Amygdala (tissue), 56 donors: ENCODE data around the gene MEIOC.
"Not testable (repeated sequence)": the region's sequence is repeated elsewhere in the genome, so short reads cannot be mapped to it uniquely, and the experiment has no call there.

Source experiments
- DNase-seq, 56 donors: peaks; one replicate each; lab custom pipeline; 2025; lab: John Stamatoyannopoulos, UW

The MEIOC gene

GRCh38 chr17:44655983-44656710 lies at the start of gene MEIOC:
Gene MEIOC, plus strand, starts transcription at chr17:44656468. Its CDS starts 146 bp downstream, at chr17:44656614.
- peak in 1 of 56 donors; percentile 25 for DNase-seq

- DNase-seq, result no peak
Observed at GRCh38 chr17:44606658-44607057, 49.6 kb upstream of the MEIOC start.

- no peak for DNase-seq
Observed at GRCh38 chr17:44607836-44608690, 48.2 kb upstream of the MEIOC start.

GRCh38 chr17:44608727-44609435 lies 47.4 kb upstream of the MEIOC start:
- DNase-seq, result no peak

GRCh38 chr17:44610331-44610730 lies 45.9 kb upstream of the MEIOC start:
- no peak for DNase-seq

- DNase-seq, result no peak
Observed at GRCh38 chr17:44610871-44611270, 45.4 kb upstream of the MEIOC start.

- no peak for DNase-seq
Observed at GRCh38 chr17:44614862-44615261, 41.4 kb upstream of the MEIOC start.

GRCh38 chr17:44618652-44619051 lies 37.6 kb upstream of the MEIOC start:
- not testable (repeated sequence) for DNase-seq

- no peak for DNase-seq
Observed at GRCh38 chr17:44623070-44623725, 33.1 kb upstream of the MEIOC start.

GRCh38 chr17:44627513-44628242 lies 28.6 kb upstream of the MEIOC start:
- DNase-seq, result no peak

GRCh38 chr17:44628243-44629188 lies 27.8 kb upstream of the MEIOC start:
- peak in 39 of 56 donors; percentile 3 to 61 (median 31) for DNase-seq

- no peak for DNase-seq
Observed at GRCh38 chr17:44629314-44629713, 27.0 kb upstream of the MEIOC start.

GRCh38 chr17:44630703-44631102 lies 25.6 kb upstream of the MEIOC start:
- DNase-seq, result no peak

- no peak for DNase-seq
Observed at GRCh38 chr17:44633998-44634397, 22.3 kb upstream of the MEIOC start.

GRCh38 chr17:44634401-44634800 lies 21.9 kb upstream of the MEIOC start:
- DNase-seq, result not testable (repeated sequence)

- DNase-seq, result no peak
Observed at GRCh38 chr17:44636562-44636961, 19.7 kb upstream of the MEIOC start.

- DNase-seq, result no peak
Observed at GRCh38 chr17:44637066-44637465, 19.2 kb upstream of the MEIOC start.

- no peak for DNase-seq
Observed at GRCh38 chr17:44642834-44643233, 13.4 kb upstream of the MEIOC start.

GRCh38 chr17:44645341-44645740 lies 10.9 kb upstream of the MEIOC start:
- DNase-seq, result no peak
